ENCODE results near the gene CORO2B.

- no peak for TF ChIP-seq CTCF (IDR thresholded peaks at IDR 0.05)
- TF ChIP-seq POLR2A (IDR thresholded peaks at IDR 0.05): no peak
These were observed 17.0 kb downstream of the CORO2B start for GRCh38 chr15:68595761-68596160.
